Thoracic aorta endothelial cell (primary cell): ENCODE measurements around the gene FCGBP. TPM values are rescaled to one million over a fixed set of nuclear protein-coding genes. Genes with fewer than 3 reads are reported as not detected.

Experiments
- total RNA-seq: library from RNA; depleted of rRNA; stranded (reverse); fragments of >200 nt; gene quantifications from 2 replicates; pipeline ENCODE4 v1.2.3, GENCODE V29; 2012

Gene FCGBP
- 0.07 TPM in 1 of 2 replicates, not detected in the other for total RNA-seq

GRCh38 chr19:39934584-39935363 is at the start of gene FCGBP:
Gene FCGBP (minus strand): TSS chr19:39934634.

GRCh38 chr19:39970675-39971379 is 36.4 kb upstream of the FCGBP start, which contains the start of gene PSMC4:
Gene PSMC4 (plus strand): TSS chr19:39971165. CDS start chr19:39971203, 38 bp downstream.

Other genes starting within 250 kb of the FCGBP start
- gene LGALS14, start 230.2 kb downstream of the FCGBP start, total RNA-seq = not detected in 2 replicates
- not detected in 2 replicates for gene CLC, start 196.6 kb downstream of the FCGBP start, total RNA-seq
- gene LEUTX, start 155.8 kb downstream of the FCGBP start, total RNA-seq = not detected in 2 replicates
- gene DYRK1B, start 100.5 kb downstream of the FCGBP start, total RNA-seq = 12.2 and 15.6 TPM in 2 replicates
- gene FBL, start 88.3 kb downstream of the FCGBP start, total RNA-seq = 180 and 203 TPM in 2 replicates
- gene PSMC4, start 36.5 kb upstream of the FCGBP start, total RNA-seq = 97.2 and 117 TPM in 2 replicates
- gene ZNF546, start 62.4 kb upstream of the FCGBP start, total RNA-seq = 3.3 and 3.9 TPM in 2 replicates
- gene ZNF780B, start 121.6 kb upstream of the FCGBP start, total RNA-seq = 17.2 and 18.2 TPM in 2 replicates
- 14.2 and 18.0 TPM in 2 replicates for gene ZNF780A, start 156.3 kb upstream of the FCGBP start, total RNA-seq